ENCODE data around the gene IRX2.

Gene IRX2

GRCh38 chr5:2710910-2711309 lies 40.6 kb downstream of the IRX2 start:
- Histone ChIP-seq H3K4me3 (ENCODE audit: low read depth, low read length) (no peak overlapping the region), H3K4me1 (no peaks in the 10 kb centered on the region), H3K27me3 (no peaks in the 10 kb centered on the region), H3K9me3 (no peaks in the 10 kb centered on the region), H3K36me3 (no peaks in the 10 kb centered on the region)
- no peak for DNase-seq
- no peak for TF ChIP-seq CTCF (IDR thresholded peaks at IDR 0.05; ENCODE audit: low read depth, low read length)

GRCh38 chr5:2709976-2710689 lies 41.3 kb downstream of the IRX2 start:
- Histone ChIP-seq H3K36me3 (no peaks in the 10 kb centered on the region), H3K9me3 (no peaks in the 10 kb centered on the region), H3K27me3 (no peaks in the 10 kb centered on the region), H3K4me3 (ENCODE audit: low read depth, low read length) (no peak overlapping the region), H3K4me1 (no peaks in the 10 kb centered on the region)
- DNase-seq = no peak
- TF ChIP-seq CTCF (IDR thresholded peaks at IDR 0.05; ENCODE audit: low read depth, low read length) = no peak

GRCh38 chr5:2708751-2709150 lies 42.7 kb downstream of the IRX2 start:
- TF ChIP-seq CTCF (IDR thresholded peaks at IDR 0.05; ENCODE audit: low read depth, low read length) = no peak
- Histone ChIP-seq H3K36me3 (no peaks in the 10 kb centered on the region), H3K4me3 (ENCODE audit: low read depth, low read length) (no peak overlapping the region), H3K4me1 (no peaks in the 10 kb centered on the region), H3K27me3 (no peaks in the 10 kb centered on the region), H3K9me3 (no peaks in the 10 kb centered on the region)
- DNase-seq = no peak

- H3K9me3 ChIP-seq = no peaks in the 10 kb centered on the region
- TF ChIP-seq CTCF (IDR thresholded peaks at IDR 0.05; ENCODE audit: low read depth, low read length) = no peak
- H3K4me1 ChIP-seq = no peaks in the 10 kb centered on the region
- no peaks in the 10 kb centered on the region for H3K27me3 ChIP-seq
- H3K36me3 ChIP-seq = no peaks in the 10 kb centered on the region
- DNase-seq = no peak
- H3K4me3 ChIP-seq (ENCODE audit: low read depth, low read length) = no peak overlapping the region
These were observed 43.3 kb downstream of the IRX2 start for GRCh38 chr5:2708132-2708531.

GRCh38 chr5:2705861-2706260 lies 45.6 kb downstream of the IRX2 start:
- Histone ChIP-seq H3K9me3 (no peaks in the 10 kb centered on the region; the same call in 1 of the 2 replicates), H3K4me1 (no peaks in the 10 kb centered on the region), H3K27me3 (no peaks in the 10 kb centered on the region), H3K36me3 (no peaks in the 10 kb centered on the region), H3K4me3 (ENCODE audit: low read depth, low read length) (no peak overlapping the region)
- no peak for TF ChIP-seq CTCF (IDR thresholded peaks at IDR 0.05; ENCODE audit: low read depth, low read length)
- no peak for DNase-seq

- Histone ChIP-seq H3K36me3 (no peaks in the 10 kb centered on the region), H3K9me3 (no peaks in the 10 kb centered on the region; the same call in 1 of the 2 replicates), H3K4me3 (ENCODE audit: low read depth, low read length) (no peak overlapping the region), H3K4me1 (no peaks in the 10 kb centered on the region), H3K27me3 (no peaks in the 10 kb centered on the region)
- no peak for TF ChIP-seq CTCF (IDR thresholded peaks at IDR 0.05; ENCODE audit: low read depth, low read length)
- DNase-seq = no peak
These were observed 46.5 kb downstream of the IRX2 start for GRCh38 chr5:2704806-2705645.
